ENCODE data around the gene PCDHA2. TPM values are rescaled to one million over a fixed set of nuclear protein-coding genes. Genes with fewer than 3 reads are reported as not detected.
"Not testable (repeated sequence)": the region's sequence is repeated elsewhere in the genome, so short reads cannot be mapped to it uniquely, and the experiment has no call there.

The PCDHA2 gene
- total RNA-seq, 1 donor from 2014 or later = 0.35 TPM

GRCh38 chr5:140808889-140809291, 14.2 kb downstream of the PCDHA2 start:
- Histone ChIP-seq H3K4me3 (no peak overlapping the region), H3K36me3 (no peaks in the 10 kb centered on the region), H3K9me3 (no peaks in the 10 kb centered on the region), H3K4me1 (no peaks in the 10 kb centered on the region), H3K27me3 (no peaks in the 10 kb centered on the region), H3K27ac (no peak overlapping the region)
- DNase-seq (peak; percentile 53), ATAC-seq (no peak)
- intact Hi-C loops (cut with DNase I) = no loop called here
- TF ChIP-seq CTCF (IDR thresholded peaks at IDR 0.05) = no peak

- no peaks in the 10 kb centered on the region for H3K36me3 ChIP-seq
- H3K4me1 ChIP-seq = no peaks in the 10 kb centered on the region
- peaks cover 4% of the 10 kb centered on the region for H3K27me3 ChIP-seq
- ATAC-seq (no peak), DNase-seq (no peak)
- peak; percentile 45 for TF ChIP-seq CTCF (IDR thresholded peaks at IDR 0.05)
- intact Hi-C loops (cut with DNase I) = no loop called here
- H3K4me3 ChIP-seq = peak within 1 kb of the TSS; percentile 17
- H3K27ac ChIP-seq = no peak within 1 kb of the TSS
- H3K9me3 ChIP-seq = no peaks in the 10 kb centered on the region
Measured at GRCh38 chr5:140821375-140822280, 27.0 kb downstream of the PCDHA2 start, which contains the start of gene PCDHA5. TSS of gene PCDHA5 (plus strand) at chr5:140821613.

DNA sequence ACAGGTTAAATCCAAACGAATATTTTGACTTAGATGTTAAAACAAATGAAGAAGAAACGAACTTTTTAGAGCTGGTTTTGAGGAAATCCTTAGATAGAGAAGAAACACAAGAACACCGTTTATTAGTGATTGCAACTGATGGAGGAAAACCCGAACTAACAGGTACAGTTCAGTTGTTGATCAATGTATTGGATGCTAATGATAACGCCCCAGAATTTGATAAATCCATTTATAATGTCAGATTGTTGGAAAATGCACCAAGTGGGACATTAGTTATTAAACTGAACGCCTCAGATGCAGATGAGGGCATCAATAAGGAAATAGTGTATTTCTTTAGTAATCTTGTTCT, 27.6 kb downstream of the PCDHA2 start:
- no peaks in the 10 kb centered on the region for H3K9me3 ChIP-seq
- H3K4me1 ChIP-seq = no peaks in the 10 kb centered on the region
- H3K4me3 ChIP-seq = no peak overlapping the region
- no peaks in the 10 kb centered on the region for H3K36me3 ChIP-seq
- no peak for TF ChIP-seq CTCF (IDR thresholded peaks at IDR 0.05)
- peaks cover 4% of the 10 kb centered on the region for H3K27me3 ChIP-seq
- ATAC-seq (no peak), DNase-seq (no peak)
- H3K27ac ChIP-seq = no peak overlapping the region
- intact Hi-C loops (cut with DNase I) = no loop called here

GRCh38 chr5:140822969-140823368, 28.3 kb downstream of the PCDHA2 start:
- H3K36me3 ChIP-seq; DNase-seq; ATAC-seq; intact Hi-C loops (cut with DNase I); H3K4me1 ChIP-seq; H3K27ac ChIP-seq; H3K9me3 ChIP-seq; H3K4me3 ChIP-seq: not testable (repeated sequence)
- peaks cover 11% of the 10 kb centered on the region for H3K27me3 ChIP-seq

DNA sequence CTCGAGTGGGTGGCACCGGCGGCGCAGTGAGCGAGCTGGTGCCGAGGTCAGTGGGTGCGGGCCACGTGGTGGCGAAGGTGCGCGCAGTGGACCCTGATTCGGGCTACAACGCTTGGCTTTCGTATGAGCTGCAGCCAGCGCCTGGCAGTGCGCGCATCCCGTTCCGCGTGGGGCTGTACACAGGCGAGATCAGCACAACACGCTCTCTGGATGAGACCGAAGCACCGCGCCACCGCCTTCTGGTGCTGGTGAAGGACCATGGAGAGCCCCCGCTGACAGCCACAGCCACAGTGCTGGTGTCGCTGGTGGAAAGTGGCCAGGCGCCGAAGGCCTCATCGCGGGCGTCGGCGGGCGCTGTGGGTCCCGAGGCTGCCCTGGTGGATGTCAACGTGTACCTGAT, 28.8 kb downstream of the PCDHA2 start:
- Histone ChIP-seq H3K4me3 (no peak overlapping the region), H3K9me3 (peaks cover 5% of the 10 kb centered on the region), H3K27me3 (peaks cover 13% of the 10 kb centered on the region), H3K27ac (no peak overlapping the region), H3K4me1 (no peaks in the 10 kb centered on the region), H3K36me3 (no peaks in the 10 kb centered on the region)
- intact Hi-C loops (cut with DNase I) = no loop called here
- no peak for TF ChIP-seq CTCF (IDR thresholded peaks at IDR 0.05)
- no peak for ATAC-seq
- DNase-seq = no peak

- H3K27me3 ChIP-seq = peaks cover 14% of the 10 kb centered on the region
- H3K4me3 ChIP-seq = peak within 1 kb of the TSS; percentile 6
- H3K4me1 ChIP-seq = no peaks in the 10 kb centered on the region
- TF ChIP-seq CTCF (IDR thresholded peaks at IDR 0.05) = no peak
- ATAC-seq (no peak), DNase-seq (no peak)
- peaks cover 5% of the 10 kb centered on the region for H3K9me3 ChIP-seq
- H3K36me3 ChIP-seq = no peaks in the 10 kb centered on the region
- no peak within 1 kb of the TSS for H3K27ac ChIP-seq
- intact Hi-C loops (cut with DNase I) = no loop called here
Measured at GRCh38 chr5:140827704-140828361, 33.2 kb downstream of the PCDHA2 start, which contains the start of gene PCDHA6. TSS of gene PCDHA6 (plus strand) at chr5:140827960. CDS start at chr5:140828092, 132 bp downstream.
